Stimulated activated naive CD4-positive, alpha-beta T cell treated with Interleukin-2 at 50 U/mL for 16 hours (primary cell): Measurements from ENCODE around the gene GNAS.
A peak's percentile ranks its signal among the peaks of the same experiment; 100 is the strongest.
"Not testable (repeated sequence)": the region's sequence is repeated elsewhere in the genome, so short reads cannot be mapped to it uniquely, and the experiment has no call there.

Experiments
- DNase-seq: peaks from one replicate; lab custom pipeline; 2025; lab: John Stamatoyannopoulos, UW

GNAS gene

DNA sequence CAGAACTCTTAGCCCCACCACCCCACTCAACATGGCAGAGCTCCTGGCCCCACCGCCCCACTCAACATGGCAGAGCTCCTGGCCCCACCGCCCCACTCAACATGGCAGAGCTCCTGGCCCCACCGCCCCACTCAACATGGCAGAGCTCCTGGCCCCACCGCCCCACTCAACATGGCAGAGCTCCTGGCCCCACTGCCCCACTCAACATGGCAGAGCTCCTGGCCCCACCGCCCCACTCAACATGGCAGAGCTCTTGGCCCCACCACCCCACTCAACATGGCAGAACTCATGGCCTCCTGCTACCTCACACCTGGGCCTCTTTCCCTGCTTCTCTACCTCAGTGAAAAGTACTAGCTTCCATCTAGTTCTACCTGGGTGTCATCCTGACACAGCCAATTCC is 23.7 kb upstream of the GNAS start:
- not testable (repeated sequence) for DNase-seq

DNA sequence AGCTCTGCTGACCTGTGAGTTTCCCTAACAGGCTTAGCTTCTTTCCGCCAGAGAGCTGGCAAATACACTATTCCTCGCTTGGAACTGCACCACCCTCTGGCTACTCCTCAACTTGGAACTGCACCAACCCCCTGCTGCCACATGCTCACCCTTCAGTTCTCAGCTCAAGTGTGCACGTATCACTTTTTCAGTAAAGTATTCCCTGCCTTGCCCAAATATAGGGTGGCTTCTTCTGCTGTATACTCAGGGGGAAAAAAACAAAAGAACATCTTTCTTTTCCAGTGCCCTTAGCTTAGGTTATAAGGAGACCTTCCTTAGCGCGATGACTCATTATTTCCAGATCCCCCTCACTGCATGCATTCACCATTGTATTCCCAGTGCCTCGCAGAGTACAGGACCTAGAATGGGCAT is 23.0 kb upstream of the GNAS start:
- no peak for DNase-seq

DNA sequence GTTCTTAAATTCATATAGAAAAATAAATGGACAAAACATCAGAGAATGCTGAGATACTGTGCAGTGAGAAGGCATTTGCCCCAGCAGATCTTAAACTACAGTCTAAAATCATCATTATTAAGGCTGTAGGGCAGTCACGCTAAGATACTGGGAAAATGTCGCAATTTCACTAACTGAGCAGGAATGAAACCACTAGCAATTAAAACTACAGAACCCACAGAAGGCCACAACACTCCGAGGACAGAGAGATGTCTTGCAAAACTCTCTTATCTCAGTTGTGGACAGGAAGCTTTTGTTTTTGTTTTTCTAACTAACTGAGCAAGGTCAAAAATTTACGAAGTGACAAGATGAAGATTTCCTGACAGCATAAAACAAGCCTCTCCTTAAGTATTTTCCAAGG is 20.1 kb upstream of the GNAS start:
- no peak for DNase-seq

DNA sequence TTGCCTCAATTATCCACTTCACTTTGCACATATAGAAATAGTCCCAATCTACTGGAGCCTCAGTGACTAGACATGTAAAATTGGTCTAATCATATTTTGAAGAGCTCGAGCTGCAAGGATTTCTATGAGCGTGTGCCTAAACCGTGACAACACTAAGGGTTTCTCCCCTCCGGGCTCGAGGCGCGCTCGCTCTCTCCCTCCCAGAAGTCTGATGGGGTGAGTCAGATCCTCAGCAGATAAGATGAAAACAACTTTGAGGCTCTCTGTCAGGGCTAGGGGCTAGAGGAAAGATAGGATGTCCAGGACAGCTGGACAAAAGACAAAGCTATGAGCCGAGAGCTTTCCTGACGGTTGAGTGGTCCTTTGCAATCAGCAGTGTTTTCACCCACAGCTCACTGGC is 18.6 kb upstream of the GNAS start:
- DNase-seq, result no peak

DNA sequence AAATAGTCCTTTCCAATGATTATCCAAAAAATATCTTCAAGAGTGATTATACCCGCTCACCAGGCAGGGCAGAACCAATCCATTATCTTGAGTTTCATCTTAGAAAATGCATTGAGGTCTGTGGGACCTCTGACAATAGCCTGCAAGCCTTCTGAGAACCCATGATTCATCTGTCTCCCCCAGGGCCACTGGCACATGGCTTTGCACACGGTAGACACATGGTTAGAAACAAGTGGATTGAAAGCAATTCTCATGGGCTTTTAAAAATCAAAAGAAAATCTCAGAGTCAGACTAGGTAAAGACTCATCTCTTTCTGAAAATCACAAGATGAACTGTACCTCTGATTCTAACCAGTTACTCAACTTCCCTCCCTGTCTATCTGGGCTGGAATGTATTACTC is 17.3 kb upstream of the GNAS start:
- DNase-seq, result no peak

DNA sequence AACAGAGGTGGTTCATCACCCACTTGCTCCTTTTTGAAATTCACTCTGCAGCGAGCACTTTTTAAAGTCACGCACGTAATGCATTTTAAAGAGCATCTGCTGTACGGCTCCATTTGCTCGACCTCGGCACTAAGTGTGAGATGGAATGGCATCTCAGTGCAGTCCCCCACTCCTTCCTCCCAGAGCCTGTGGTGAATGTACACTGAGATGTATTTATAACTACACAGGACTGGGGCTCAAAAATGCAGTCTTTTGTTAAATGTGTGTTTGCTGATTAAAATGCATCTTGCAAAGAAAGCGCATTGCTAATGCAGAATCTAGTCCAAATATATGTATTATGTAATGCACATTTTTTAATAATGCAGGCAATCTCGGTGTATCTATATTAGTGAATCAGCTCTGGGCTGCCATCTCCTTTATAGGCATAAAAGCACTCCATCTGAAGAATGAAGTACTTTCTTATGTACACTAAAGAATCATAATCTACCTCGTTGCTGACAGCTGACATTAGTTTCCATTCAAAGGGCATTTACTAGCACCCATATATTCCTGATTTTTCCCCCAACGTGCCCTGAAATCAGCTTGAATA is 15.8 kb upstream of the GNAS start:
- no peak for DNase-seq

DNA sequence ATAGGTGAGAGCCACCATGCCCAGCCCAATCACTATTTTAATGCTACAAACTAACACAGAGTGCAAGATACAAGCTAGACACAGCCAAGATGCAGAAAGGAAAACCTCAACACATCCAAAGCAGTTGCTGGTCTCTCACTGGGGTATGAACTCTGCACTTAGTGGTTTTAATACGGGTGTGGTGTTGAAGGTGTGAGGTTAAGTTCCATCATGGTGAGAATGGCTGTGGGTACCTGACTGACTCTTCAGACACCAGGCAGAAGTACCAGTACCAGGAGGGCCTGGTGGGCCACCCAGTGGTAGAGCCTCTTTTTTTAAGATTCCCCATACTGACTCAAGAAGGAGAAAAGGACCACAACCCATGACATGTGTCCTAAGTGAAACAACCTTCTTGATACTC is 14.8 kb upstream of the GNAS start:
- no peak for DNase-seq

DNA sequence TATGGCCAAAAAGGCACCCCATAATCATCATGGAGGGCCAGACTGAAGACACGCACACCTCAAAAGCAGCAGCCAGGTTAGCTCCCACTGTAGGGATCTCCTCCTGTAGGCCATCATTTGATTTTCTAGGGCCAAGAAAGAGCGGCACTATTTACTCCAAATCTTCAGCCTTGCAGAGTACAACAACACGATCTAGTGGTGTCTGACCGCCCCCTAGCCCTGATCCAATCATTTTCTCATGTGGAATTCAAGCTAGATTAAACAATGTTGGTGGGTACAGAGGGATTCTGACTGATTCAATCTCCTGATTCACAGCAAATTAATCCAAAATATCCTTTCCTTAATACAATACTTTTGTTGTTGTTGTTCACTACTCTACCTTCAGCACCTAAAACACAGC is 14.3 kb upstream of the GNAS start:
- DNase-seq, result no peak

DNA sequence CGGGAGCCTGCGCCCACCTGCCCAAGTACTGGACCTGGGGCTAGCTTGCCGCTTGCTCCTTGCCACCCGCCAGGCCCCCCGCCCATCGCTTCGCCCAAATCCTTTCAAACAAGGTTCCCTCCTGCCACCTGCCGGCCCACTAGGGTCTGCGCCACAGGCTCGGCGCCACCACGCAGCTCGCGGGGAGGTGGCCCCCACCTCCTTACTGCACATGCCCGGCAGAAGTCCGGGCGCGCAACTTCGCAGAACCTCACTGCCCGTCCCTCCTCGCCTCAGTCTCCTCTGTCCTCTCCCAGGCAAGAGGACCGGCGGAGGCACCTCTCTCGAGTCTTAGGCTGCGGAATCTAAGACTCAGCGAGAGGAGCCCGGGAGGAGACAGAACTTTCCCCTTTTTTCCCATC is 13.0 kb upstream of the GNAS start:
- peak; percentile 32 for DNase-seq

DNA sequence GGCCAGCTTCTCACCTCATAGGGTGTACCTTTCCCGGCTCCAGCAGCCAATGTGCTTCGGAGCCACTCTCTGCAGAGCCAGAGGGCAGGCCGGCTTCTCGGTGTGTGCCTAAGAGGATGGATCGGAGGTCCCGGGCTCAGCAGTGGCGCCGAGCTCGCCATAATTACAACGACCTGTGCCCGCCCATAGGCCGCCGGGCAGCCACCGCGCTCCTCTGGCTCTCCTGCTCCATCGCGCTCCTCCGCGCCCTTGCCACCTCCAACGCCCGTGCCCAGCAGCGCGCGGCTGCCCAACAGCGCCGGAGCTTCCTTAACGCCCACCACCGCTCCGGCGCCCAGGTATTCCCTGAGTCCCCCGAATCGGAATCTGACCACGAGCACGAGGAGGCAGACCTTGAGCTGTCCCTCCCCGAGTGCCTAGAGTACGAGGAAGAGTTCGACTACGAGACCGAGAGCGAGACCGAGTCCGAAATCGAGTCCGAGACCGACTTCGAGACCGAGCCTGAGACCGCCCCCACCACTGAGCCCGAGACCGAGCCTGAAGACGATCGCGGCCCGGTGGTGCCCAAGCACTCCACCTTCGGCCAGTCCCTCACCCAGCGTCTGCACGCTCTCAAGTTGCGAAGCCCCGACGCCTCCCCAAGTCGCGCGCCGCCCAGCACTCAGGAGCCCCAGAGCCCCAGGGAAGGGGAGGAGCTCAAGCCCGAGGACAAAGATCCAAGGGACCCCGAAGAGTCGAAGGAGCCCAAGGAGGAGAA is 12.3 kb upstream of the GNAS start:
- no peak for DNase-seq

DNA sequence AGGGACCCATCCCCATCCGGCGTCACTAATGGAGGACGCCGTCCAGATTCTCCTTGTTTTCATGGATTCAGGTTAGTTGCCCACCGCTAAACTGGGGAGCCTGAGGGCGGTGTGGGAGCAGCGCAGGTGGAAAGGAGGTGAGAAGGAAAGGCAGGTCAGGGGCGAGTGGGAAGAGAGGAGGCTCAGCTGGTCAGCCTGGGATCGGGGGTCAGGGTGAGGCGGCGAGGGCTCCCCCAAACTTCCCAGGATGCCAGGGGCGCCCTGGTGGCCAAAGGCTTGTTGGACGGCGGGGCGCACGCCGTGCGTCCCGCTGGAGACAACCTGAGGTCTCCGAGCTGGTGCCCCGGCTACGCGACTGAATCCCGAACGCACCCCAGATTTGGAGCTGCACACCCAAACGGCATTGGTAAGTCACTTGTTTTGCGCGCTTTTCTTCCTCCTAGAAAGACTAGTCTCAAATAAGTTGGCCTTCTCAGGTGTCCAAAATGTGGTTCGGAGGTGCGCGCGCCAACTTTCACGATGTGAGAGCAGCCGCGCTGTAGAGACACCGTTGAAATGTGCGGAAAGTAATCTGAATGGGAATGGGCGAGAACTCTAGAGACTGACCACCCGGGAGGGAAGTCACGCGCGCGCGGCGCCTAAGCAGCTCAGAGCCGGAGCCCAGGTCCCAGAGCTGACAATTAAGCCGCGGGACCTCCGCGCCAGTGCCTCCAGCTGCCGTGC is 11.5 kb upstream of the GNAS start:
- no peak for DNase-seq

DNA sequence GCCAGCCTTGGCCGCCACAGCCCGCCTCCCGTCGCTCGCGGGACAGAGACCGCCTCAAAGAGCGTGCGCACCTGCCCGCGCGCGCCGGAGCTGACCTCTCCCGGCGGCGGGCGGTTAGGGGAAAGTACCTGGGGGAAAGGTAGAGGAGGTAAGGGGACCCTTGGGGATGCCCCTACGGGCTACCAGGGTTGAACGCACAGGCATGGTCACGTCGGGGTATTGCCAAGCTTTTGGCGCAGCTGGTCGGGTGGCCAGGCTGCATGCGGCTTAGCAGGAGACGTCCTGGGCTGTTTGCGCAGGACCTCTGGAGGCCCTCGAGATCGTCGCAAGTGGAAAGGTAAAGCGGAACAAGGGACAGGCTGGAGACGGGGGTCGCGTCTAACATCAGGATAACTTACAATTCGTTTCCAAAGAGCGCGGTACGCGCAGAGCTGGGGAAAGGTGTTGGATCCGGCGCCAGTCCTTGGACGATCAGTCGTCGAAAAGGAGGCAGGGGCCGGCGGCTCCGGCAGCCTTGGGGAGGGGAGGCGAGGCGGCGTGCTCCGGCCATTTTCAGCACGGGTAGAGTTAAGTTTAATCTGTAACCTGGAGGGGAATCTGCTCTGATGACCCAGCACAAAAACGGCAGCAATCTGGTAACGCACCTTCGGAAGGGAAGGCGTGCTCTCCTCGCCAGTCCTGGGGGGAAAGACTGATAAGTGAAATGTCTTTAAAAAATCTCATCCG is 10.8 kb upstream of the GNAS start:
- DNase-seq, result no peak

DNA sequence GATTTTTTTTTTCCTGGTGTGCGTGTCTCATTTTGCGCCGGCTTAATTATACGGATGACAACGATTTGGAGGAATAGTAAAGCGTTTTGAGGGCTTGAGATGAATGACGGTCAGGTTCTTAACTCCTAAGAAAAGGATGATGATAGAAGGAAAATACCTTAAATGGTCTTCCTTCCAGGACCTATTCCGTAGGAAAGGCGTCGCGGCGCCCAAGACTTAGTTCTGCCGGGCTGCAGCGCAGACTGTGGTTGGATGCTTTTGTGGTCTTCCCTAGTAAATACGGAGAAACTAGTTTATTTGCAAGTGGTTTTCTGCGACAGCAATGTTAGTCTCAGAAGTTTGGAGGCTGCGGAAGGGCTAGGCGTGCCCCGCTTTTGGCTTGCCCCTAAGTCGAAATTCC is 10.2 kb upstream of the GNAS start:
- DNase-seq, result no peak

DNA sequence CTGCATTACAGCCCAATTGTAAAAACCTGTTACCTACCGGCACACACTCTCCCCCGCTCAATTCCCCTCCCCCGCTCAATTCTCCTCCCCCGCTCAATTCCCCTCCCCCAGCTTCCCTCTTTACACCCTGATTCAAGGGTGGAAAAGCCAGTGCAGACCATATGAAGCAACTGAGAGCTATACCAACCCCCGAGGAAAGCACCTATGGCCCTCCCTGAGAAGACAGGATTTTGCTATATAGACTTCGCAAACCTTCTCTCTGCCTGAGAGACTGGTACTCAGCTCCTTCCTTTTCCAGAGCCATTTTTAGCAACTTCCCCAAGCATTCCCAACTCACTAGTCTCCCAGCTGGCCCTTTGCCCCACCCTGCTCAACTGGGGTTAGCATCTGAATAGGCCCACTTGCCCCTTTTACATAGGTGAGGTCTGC is 9.4 kb upstream of the GNAS start:
- no peak for DNase-seq

DNA sequence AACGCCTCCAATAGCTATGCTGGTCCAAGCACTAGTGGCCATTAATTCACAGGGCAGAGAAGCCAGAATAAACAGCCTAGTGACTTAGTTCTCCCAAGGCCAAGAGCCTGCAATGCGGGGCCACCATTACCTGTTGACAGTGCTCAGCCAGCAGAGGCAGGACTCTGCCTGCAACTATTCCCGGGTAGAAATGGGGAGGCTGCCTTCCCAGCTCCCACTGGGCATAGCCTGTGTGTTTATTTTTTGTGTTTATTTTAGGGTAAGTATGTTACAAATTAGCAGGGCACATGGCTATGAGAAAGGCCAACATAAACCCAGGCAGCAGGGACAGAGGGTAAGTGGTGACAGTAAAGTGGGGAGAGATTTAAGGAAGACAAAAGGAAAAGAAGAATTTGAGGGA is 6.8 kb upstream of the GNAS start:
- DNase-seq, result no peak

DNA sequence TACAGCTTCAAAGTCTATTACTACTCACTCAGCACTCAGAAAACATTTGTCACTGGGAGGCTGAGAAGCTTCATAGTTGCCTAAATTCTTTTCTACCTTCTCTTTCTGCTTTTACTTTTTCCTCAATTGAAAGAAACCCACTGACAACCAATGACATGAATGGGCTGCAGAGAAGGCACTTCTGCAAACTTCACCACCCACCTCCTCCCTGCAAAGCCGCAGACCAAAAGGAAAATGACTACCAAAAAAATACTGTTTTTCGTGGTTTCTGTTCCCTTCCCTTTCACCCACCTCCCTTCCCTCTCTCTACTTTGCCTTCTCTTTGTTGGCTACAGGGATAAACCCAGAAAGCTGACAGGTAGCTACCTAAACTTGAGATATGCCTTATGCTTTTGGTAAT is 5.1 kb upstream of the GNAS start:
- DNase-seq, result no peak

DNA sequence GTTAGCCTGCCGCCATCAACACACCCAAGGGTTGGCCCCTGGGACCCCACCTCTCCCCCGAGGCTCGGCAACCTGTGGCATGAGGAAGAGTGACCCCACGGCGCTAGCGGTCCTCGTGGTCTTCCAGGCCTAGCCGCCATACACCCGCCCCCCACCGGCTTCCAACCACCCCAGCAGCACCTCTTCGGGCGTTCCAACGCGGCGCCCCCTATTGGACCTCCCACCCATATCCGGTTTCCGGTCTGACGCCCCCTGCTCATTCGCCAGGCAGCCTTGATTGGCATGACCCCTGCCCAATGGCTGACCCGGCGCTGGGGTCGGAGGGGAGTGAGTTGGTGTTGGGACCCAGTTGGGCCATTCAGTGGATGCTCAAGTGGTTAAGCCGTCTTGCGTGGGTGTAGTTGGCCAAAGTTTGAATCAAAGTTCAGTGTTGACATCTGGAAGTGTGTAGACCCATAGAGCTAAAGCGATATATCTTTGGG is 1.8 kb upstream of the GNAS start, which contains the start of gene GNAS-AS1:
TSS of gene GNAS-AS1 (minus strand) at position 210 of the 482 bp plus-strand sequence.
- DNase-seq, result peak; percentile 76

DNA sequence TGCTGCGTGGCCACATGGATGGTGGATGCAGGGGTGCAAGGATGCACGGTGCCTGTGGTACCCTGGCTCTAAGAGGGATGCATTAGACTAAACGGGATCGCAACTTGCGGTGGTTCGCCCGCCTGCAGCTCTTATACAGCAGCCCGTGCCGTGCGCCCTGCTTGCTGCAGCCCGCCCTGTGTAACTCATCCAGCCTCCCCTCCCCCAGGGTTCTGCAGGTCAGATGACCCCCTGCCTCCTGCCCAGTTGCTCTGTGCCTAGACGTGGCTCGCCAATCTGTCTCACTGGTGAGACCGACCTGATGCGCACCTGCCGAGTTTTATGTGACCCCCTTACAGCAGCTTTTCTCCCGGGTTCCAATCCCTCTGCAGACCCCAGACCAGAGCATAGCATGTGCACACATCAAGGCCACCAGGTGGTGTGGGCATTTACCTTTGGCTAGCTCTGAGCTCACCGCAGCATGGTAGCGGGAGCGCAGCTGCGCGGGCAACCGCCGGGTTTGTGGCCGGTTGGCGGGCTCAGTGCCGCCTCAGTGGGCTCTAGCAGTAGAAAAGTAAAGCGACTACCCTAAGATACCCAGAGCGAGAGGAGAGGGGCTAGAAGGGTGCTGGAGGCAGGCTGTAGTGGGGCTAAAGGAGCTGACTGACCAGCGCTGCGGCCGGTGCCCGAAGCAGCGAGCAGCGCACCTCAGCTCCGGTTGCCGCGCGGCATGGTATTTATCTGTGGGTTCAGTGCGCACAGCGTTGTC is 1.1 kb upstream of the GNAS start:
- no peak for DNase-seq

DNA sequence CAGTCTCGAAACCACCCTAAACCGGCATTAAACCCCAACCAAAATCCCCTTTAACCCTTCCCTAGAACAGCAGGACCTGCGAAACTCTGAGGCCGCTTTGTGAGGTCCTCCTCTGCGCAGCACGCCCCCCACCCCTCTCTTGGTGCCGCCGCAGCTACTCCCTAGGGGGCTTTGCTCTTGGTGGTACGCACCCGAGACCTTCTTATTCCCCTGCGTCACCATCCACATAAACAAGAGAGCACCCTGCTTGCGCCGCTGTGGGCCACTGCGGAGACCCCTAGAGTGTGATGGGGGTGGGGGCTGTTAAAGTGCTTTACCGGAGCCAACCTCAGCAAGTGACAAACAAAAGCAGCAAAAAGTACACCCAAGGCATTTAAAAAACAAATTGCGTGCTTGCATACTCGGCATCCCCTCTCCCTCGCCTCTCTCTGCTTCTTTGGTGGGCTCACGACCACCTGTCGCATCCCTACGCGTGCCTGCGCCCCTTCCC is 502 bp upstream of the GNAS start:
- DNase-seq, result no peak

DNA sequence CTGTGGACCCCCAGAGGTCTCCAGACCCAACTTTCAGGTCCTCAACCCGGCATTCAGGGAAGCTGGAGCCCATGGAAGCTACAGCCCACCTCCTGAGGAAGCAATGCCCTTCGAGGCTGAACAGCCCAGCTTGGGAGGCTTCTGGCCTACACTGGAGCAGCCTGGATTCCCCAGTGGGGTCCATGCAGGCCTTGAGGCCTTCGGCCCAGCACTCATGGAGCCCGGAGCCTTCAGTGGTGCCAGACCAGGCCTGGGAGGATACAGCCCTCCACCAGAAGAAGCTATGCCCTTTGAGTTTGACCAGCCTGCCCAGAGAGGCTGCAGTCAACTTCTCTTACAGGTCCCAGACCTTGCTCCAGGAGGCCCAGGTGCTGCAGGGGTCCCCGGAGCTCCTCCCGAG is 950 bp downstream of the GNAS start:
- DNase-seq, result no peak

DNA sequence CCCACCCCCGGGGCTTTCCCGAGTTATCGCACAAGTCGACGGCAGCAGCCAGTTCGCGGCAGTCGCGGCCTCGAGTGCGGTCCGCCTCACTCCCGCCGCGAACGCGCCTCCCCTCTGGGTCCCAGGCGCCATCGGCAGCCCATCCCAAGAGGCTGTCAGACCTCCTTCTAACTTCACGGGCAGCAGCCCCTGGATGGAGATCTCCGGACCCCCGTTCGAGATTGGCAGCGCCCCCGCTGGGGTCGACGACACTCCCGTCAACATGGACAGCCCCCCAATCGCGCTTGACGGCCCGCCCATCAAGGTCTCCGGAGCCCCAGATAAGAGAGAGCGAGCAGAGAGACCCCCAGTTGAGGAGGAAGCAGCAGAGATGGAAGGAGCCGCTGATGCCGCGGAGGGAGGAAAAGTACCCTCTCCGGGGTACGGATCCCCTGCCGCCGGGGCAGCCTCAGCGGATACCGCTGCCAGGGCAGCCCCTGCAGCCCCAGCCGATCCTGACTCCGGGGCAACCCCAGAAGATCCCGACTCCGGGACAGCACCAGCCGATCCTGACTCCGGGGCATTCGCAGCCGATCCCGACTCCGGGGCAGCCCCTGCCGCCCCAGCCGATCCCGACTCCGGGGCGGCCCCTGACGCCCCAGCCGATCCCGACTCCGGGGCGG is 1.6 kb downstream of the GNAS start:
- no peak for DNase-seq
